CD14-positive monocyte (primary cell): ENCODE results near the gene PTGS1. TPM values are rescaled to one million over a fixed set of nuclear protein-coding genes. Genes with fewer than 3 reads are reported as not detected.

ENCODE experiments used
- DNase-seq, 3 donors: peaks; one replicate each; pipeline ENCODE4 v3.0.0-alpha.2; 2011 to 2022
- H2AFZ ChIP-seq: 2 replicates; pipeline ENCODE4 v1.6.0; 2012; ENCODE audit warnings: mild to moderate bottlenecking, low read depth, low read length, inconsistent platforms; ENCODE audit not compliant: insufficient read depth, poor library complexity, severe bottlenecking
- H3K27ac ChIP-seq, 2 donors: 1 replicate in 1 of 2; 2 replicates in 1 of 2; pipeline ENCODE4 v1.5.1; 2012 to 2013; ENCODE audit warnings: low read length in 2 of 2, control low read depth in 1 of 2, inconsistent platforms in 1 of 2, low read depth in 1 of 2, mild to moderate bottlenecking in 1 of 2
- H3K27me3 ChIP-seq, 2 donors: one replicate each; pipeline versions ENCODE4 v1.6.0 to v1.6.1; 2011 to 2013; ENCODE audit warnings: low read length in 2 of 2; ENCODE audit not compliant: control insufficient read depth in 2 of 2, insufficient read depth in 2 of 2
- H3K36me3 ChIP-seq, 2 donors: replicated peaks in 1 of 2; 1 replicate in 1 of 2; 2 replicates in 1 of 2; pipeline versions ENCODE4 v1.5.1 to v1.6.1; 2012 to 2013; ENCODE audit warnings: low read length in 2 of 2, control low read depth in 1 of 2, inconsistent platforms in 1 of 2, mild to moderate bottlenecking in 1 of 2; ENCODE audit not compliant: insufficient read depth in 2 of 2, control insufficient read depth in 1 of 2
- H3K4me1 ChIP-seq, 2 donors: 1 replicate in 1 of 2; 2 replicates in 1 of 2; pipeline versions ENCODE4 v1.5.1 to v1.6.1; 2012 to 2013; ENCODE audit warnings: low read length in 2 of 2, control low read depth in 1 of 2, inconsistent platforms in 1 of 2, mild to moderate bottlenecking in 1 of 2, moderate library complexity in 1 of 2; ENCODE audit not compliant: insufficient read depth in 2 of 2, control insufficient read depth in 1 of 2
- H3K4me2 ChIP-seq: replicated peaks from 2 replicates; pipeline ENCODE3; 2012; ENCODE audit warnings: low read length, moderate library complexity, mild to moderate bottlenecking; ENCODE audit not compliant: poor library complexity, severe bottlenecking; ENCODE audit errors: extremely low read depth
- H3K4me3 ChIP-seq, 3 experiments: fragments of 200-600 bp in 1 of 3; sonication (generic) in 1 of 3; replicated peaks in 1 of 3; 1 replicate in 2 of 3; 2 replicates in 1 of 3; pipeline ENCODE4 v1.5.1; 2011 to 2013; ENCODE audit warnings: low read length in 3 of 3, mild to moderate bottlenecking in 3 of 3, control low read depth in 2 of 3, low read depth in 2 of 3, inconsistent platforms in 1 of 3, moderate library complexity in 1 of 3
- H3K79me2 ChIP-seq: 2 replicates; pipeline ENCODE4 v1.6.0; 2012; ENCODE audit warnings: mild to moderate bottlenecking, control low read depth, inconsistent platforms, low read length, moderate library complexity; ENCODE audit not compliant: insufficient read depth
- H3K9ac ChIP-seq: 2 replicates; pipeline ENCODE4 v1.6.0; 2017; ENCODE audit warnings: low read length, mild to moderate bottlenecking; ENCODE audit not compliant: insufficient read depth, poor library complexity, severe bottlenecking
- H3K9me3 ChIP-seq, 2 donors: replicated peaks in 1 of 2; 1 replicate in 1 of 2; 2 replicates in 1 of 2; pipeline versions ENCODE4 v1.5.1 to v1.6.1; 2012 to 2013; ENCODE audit warnings: low read length in 2 of 2, control low read depth in 1 of 2; ENCODE audit not compliant: control insufficient read depth in 1 of 2, insufficient read depth in 1 of 2
- H4K20me1 ChIP-seq: 2 replicates; pipeline ENCODE4 v1.6.0; 2012; ENCODE audit warnings: mild to moderate bottlenecking, low read length, control low read depth, moderate library complexity; ENCODE audit not compliant: insufficient read depth
- H3K27ac Mint-ChIP-seq, 7 donors: one replicate each; pipeline ENCODE4 v1.8.0; 2020; ENCODE audit warnings: mild to moderate bottlenecking in 7 of 7, mixed read lengths in 7 of 7, moderate library complexity in 6 of 7, inconsistent platforms in 2 of 7
- H3K27me3 Mint-ChIP-seq, 3 donors: one replicate each; pipeline ENCODE4 v1.8.0; 2021 to 2022; ENCODE audit warnings: low read depth in 3 of 3, mild to moderate bottlenecking in 3 of 3, mixed read lengths in 3 of 3, moderate library complexity in 3 of 3, inconsistent platforms in 1 of 3
- H3K36me3 Mint-ChIP-seq, 2 donors: one replicate each; pipeline ENCODE4 v1.8.0; 2020; ENCODE audit warnings: mixed read lengths in 2 of 2, inconsistent platforms in 1 of 2, mild to moderate bottlenecking in 1 of 2
- H3K4me1 Mint-ChIP-seq: one replicate; pipeline ENCODE4 v1.8.0; 2020; ENCODE audit warnings: mild to moderate bottlenecking, mixed read lengths
- H3K4me3 Mint-ChIP-seq, 2 donors: one replicate each; pipeline ENCODE4 v1.8.0; 2020; ENCODE audit warnings: mild to moderate bottlenecking in 2 of 2, mixed read lengths in 2 of 2, moderate library complexity in 1 of 2
- H3K9me3 Mint-ChIP-seq, 7 donors: one replicate each; pipeline ENCODE4 v1.8.0; 2020 to 2022; ENCODE audit warnings: mixed read lengths in 7 of 7, mild to moderate bottlenecking in 6 of 7, moderate library complexity in 6 of 7, inconsistent platforms in 2 of 7
- CTCF ChIP-seq: fragments of 200-600 bp; IDR thresholded peaks from one replicate; pipeline ENCODE4 v1.8.0; 2022; ENCODE audit warnings: antibody characterized with exemption, mild to moderate bottlenecking
- WGBS: methylation state at CpG from one replicate; pipeline ENCODE4 v1.1.5; 2013; ENCODE audit warnings: missing lambda C conversion rate; ENCODE audit not compliant: insufficient coverage; 5-methylcytosine and 5-hydroxymethylcytosine counted together
- intact Hi-C, 2 donors: fragments of 100-400 bp; cut with micrococcal nuclease; formaldehyde crosslinking; loops; one replicate each; pipeline versions ENCODE4 v1.15.0 to v1.15.1; 2023
- polyA plus RNA-seq, 3 donors: library from polyadenylated mRNA; depleted of rRNA in 1 of 3; unstranded in 2 of 3; stranded (reverse) in 1 of 3; fragments of 300-500 nt in 2 of 3; fragments of >200 nt in 1 of 3; fragmentation: Illumina TruSeq in 2 of 3; gene quantifications; 1 replicate in 2 of 3; 2 replicates in 1 of 3; pipeline ENCODE4 v1.2.3, GENCODE V29; 2012 to 2021

The PTGS1 gene
- polyA plus RNA-seq, 3 donors, result 17.9 to 27.8 (median 20.5) TPM

DNA sequence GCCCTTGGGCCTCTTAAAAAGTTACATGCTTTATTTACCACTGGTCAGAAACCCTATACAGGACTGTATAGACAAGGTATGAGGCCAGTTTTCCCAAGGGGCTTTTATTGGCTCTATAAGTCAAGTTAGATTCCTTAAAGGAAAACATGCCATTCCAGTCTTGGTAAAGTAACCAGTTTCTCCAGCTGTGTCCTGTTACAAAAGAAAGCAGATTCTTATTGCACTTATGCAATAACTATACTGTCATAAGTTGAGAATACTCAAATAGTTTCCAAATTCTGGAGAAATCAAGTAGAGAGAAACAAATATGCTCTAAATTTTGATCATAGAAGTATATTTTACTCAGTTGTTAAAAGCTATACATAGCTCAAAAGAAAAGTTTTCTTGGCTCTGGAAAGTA, 47.2 kb downstream of the PTGS1 start:
- Histone ChIP-seq H3K27me3 (no peaks in the 10 kb centered on the region), H3K4me3 (no peak overlapping the region), H3K36me3 (no peaks in the 10 kb centered on the region), H3K79me2 (no peaks in the 10 kb centered on the region), H3K9ac (no peak overlapping the region), H2AFZ (no peak overlapping the region), H3K4me1 (no peaks in the 10 kb centered on the region), H3K4me2 (no peak overlapping the region), H3K27ac (no peak overlapping the region), H4K20me1 (no peaks in the 10 kb centered on the region), H3K9me3 (peaks cover 6 to 27% of the 10 kb centered on the region in 2 donors)
- intact Hi-C loops, result no loop called here
- Mint-ChIP-seq H3K27ac (no peak overlapping the region), H3K36me3 (no peaks in the 10 kb centered on the region), H3K9me3 (peaks cover 10 to 47% (median 39%) of the 10 kb centered on the region in 7 donors), H3K27me3 (peaks cover 0 to 1% (median 0%) of the 10 kb centered on the region in 3 donors), H3K4me1 (peaks cover 6% of the 10 kb centered on the region), H3K4me3 (no peak overlapping the region)
- DNase-seq, result no peak
- TF ChIP-seq CTCF, result no peak

GRCh38 chr9:122420315-122420714, 49.5 kb downstream of the PTGS1 start:
- intact Hi-C loops, result no loop called here
- Histone ChIP-seq H3K36me3 (no peaks in the 10 kb centered on the region), H3K9ac (no peak overlapping the region), H3K4me1 (no peaks in the 10 kb centered on the region), H3K4me3 (no peak overlapping the region), H3K27me3 (no peaks in the 10 kb centered on the region), H3K27ac (no peak overlapping the region), H4K20me1 (no peaks in the 10 kb centered on the region), H3K4me2 (no peak overlapping the region), H3K9me3 (peaks cover 6 to 27% of the 10 kb centered on the region in 2 donors), H3K79me2 (no peaks in the 10 kb centered on the region), H2AFZ (no peak overlapping the region)
- DNase-seq, result no peak
- 100% methylated on average over 2 of the region's 3 CpGs for WGBS
- H3K4me3 Mint-ChIP-seq, result no peak overlapping the region
- H3K36me3 Mint-ChIP-seq, result no peaks in the 10 kb centered on the region
- no peak for TF ChIP-seq CTCF
- peaks cover 10 to 34% (median 28%) of the 10 kb centered on the region in 7 donors for H3K9me3 Mint-ChIP-seq
- H3K27ac Mint-ChIP-seq, result no peak overlapping the region
- no peaks in the 10 kb centered on the region for H3K4me1 Mint-ChIP-seq
- H3K27me3 Mint-ChIP-seq, result no peaks in the 10 kb centered on the region
